ENCODE measurements around the gene ACAT1.
A peak's percentile ranks its signal among the peaks of the same experiment; 100 is the strongest.
"Not testable (repeated sequence)": the region's sequence is repeated elsewhere in the genome, so short reads cannot be mapped to it uniquely, and the experiment has no call there.

ACAT1 gene

DNA sequence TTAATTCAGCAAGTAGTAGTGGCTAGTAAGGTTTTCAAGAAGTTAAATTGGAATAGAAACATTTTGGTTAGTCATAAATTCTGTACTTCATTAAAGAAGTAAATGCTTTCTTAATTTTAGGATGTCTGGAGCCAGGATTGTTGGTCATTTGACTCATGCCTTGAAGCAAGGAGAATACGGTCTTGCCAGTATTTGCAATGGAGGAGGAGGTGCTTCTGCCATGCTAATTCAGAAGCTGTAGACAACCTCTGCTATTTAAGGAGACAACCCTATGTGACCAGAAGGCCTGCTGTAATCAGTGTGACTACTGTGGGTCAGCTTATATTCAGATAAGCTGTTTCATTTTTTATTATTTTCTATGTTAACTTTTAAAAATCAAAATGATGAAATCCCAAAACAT lies 25.8 kb downstream of the ACAT1 start:
- no peak for DNase-seq

DNA sequence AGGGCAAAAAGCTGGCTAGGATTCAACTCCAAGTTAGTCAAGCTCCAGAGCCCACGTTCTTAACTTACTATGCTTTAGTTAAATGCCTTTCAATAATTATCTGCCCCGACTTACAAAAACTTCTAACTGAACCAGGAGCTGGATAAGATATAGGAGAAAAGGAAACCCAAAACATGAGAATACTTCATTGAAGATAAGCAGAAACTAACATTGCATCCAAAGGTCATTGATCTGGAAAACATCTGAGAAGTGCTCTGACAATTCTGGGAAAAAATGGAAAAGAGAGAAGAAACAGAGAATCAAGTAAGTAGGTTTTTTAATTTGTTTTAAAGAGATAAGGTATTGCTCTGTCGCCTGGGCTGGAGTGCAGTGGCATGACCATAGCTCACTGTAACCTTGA lies 27.2 kb downstream of the ACAT1 start:
- DNase-seq = no peak

DNA sequence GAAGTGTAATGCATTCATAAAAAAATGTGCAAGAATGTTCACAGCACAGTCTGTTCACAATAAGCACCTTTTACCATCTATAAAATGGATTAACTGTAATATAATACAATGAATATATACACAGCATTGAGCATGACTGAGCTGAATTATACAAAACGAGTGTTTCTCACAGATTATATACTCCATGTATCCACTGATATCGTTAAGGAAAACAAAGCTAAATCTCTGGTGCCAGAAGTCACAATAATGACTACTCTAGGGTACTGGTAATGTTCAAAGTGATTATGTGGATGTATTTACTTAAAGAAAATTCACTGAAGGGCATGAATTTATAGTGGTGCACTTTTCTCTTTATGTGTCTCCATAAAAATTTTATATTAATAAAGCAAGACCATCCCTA lies 33.2 kb downstream of the ACAT1 start:
- no peak for DNase-seq

DNA sequence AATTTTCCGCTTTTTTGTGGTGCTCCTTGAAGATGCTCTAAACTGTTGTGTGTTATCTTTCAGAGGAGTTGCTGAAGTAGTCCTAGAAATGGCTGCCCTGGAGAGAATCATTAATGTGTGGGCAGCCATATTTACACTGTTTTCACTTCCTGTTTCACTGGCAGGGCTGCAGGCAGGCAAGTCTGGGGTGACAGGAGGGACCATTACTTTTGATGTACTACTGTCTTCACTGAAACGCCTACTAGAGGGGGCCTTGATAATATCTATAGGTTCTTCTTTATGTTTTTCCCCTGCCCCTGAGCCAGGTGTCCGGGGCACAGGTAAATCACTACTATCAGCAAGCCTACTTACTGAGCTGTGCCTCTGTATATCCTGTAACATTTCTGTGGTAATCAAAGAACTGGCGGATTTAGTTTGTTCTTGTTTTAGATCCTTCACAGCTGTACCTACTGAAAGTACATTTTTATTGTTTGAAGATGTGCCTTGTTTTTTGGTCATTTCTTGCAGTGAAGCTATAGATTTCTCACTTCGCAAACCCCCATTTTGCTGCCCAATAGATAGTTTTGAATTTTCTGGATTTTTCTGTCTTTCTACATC lies 39.7 kb downstream of the ACAT1 start:
- DNase-seq = peak; percentile 41 to 46

DNA sequence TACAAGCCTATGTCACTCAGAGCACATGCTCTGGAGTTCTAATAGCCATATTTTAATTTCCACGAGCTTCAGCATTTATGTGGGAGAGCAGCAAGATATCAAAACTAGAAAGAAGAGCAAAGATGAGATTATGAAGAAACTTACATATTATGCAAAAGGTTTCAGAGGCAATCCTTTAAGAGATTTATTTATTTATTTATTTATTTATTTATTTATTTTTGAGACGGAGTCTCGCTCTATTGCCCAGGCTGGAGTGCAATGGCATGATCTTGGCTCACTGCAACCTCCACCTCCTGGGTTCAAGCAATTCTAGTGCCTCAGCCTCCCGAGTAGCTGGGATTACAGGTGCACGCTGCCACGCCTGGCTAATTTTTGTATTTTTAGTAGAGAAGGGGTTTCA lies 41.5 kb downstream of the ACAT1 start:
- DNase-seq = not testable (repeated sequence)

DNA sequence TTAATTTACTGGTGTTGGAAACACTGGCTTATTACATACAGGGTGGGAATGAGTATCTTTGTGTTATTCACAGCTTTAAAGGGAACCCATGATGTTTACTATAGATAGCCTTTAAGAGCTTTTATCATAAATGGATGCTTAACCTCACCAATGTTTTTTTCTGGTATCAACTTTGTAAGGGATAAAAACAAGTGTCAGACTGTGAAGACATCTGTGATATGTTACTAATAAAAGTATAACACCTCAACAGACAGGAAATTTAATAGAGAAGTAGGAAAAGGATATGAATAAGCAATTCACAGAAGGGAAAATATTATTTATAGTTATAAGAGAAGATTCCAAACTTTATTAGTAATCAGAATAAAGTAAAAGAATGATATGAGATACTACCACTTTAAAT lies 46.3 kb downstream of the ACAT1 start:
- DNase-seq = no peak

DNA sequence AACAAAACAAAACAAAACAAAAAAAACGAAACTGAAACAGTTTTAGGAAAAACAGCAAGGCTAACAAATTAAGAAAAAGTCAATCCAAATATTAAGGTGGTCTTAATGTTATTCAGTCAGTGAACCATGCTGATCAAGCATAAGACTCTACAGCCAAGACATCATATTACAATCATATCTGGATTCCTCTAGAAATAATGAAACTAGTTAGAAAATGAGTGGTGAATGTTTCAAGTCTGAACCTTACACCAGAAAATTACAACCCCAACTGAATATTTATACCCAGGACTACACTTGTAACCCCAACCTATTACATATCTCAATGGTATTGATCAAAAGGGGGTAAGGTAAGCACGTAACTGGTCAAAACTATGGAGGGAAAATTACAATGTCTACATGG lies 48.8 kb downstream of the ACAT1 start:
- no peak for DNase-seq

DNA sequence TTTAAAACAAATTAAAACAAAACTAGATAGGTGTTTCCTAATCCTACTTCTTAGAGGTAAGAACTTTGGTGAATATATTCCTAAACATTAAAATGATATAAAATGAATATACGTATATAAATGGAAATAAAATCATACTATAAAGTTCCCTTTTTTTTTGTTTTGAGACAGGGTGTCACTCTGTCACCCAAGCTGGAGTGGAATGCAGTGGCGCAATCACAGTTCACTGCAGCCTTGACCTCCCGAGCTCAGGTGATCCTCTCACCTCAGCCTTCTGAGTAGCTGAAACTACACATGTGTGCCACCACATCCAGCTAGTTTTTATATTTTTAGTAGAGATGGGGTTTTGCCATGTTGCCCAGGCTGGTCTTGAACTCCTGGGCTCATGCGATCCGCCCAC lies 56.2 kb downstream of the ACAT1 start:
- no peak for DNase-seq

DNA sequence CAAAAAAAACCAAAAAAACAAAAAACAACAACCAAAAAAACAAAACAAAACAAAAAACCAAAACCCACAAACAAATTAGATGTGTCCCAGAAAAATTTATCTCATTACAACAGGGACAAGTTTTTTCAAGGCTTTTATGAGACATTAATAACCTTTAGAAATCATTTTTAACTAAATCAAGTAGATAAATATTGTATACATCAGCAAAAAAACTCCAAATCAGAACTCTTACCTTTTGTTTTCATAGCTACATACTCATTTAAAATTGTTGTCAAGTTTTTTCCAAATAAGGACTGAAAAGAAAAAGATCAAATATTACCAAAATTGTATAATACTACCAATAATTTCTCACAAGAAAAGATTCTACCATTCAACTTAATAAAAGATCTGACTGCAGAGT lies 72.4 kb downstream of the ACAT1 start:
- no peak for DNase-seq

DNA sequence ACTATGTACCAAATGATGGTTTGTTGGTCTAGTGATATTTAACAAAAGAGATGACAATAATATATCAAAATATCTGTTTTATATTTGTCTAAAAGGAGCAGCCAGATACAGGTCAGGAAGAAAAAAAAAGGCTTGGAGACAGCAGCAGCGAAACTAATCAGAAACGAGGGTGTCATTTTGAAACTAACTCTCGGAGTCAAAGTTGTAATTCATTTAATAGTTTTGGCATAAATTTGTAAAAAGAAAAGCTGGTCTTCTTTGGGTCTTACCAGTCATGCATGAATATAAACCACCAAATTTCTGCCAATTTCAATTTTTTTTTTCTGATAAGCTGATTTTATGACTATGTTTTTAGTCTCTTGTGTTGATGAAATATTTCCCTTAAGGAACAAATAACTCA lies 75.5 kb downstream of the ACAT1 start:
- DNase-seq = no peak
